C4-2B (cell line): Measurements from ENCODE around the gene CAVIN2.
"Not testable (repeated sequence)": the region's sequence is repeated elsewhere in the genome, so short reads cannot be mapped to it uniquely, and the experiment has no call there.

Experiments used
- H3K27ac ChIP-seq: fragments of 450-650 bp; 2 replicates; pipeline ENCODE4 v1.5.1; 2017
- ZFX ChIP-seq: fragments of 450-650 bp; IDR thresholded peaks from 2 replicates; pipeline ENCODE4 v1.6.1; 2017
- TF ChIP-seq, protein P1 (sequence below): fragments of 450-650 bp; conservative IDR thresholded peaks from 2 replicates; pipeline ENCODE4 v1.5.1; 2017; ENCODE audit warnings: mild to moderate bottlenecking

Gene CAVIN2

DNA sequence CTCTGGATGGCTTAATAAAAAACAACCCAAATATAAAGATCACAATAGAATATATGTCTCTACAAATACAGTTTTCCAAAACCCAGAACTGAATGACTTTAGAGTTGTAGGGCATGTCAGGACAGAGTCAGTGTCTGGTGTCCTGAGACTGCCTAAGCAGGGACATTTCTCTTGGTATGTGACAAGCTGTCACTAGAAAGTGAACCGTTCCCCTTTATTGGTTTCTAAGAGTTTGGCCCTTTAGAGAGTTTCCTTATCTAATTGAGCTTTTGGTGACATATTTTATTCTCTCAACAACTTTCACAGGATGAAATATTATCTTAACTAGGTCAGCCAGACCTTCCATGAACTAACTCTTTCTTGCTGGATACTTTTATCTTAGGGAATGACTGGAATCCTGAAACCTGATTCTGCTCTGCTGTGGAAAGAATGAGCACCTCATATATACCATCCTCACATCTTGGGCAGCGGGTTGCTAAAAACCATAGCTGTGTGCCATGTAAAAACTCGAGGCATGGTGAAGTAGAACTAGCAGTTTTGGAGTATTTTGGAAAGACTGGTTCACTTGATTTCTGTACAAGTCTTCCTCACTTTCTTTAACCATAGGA, 54.8 kb downstream of the CAVIN2 start:
- TF ChIP-seq ZFX = no peak
- TF ChIP-seq, protein P1, sequence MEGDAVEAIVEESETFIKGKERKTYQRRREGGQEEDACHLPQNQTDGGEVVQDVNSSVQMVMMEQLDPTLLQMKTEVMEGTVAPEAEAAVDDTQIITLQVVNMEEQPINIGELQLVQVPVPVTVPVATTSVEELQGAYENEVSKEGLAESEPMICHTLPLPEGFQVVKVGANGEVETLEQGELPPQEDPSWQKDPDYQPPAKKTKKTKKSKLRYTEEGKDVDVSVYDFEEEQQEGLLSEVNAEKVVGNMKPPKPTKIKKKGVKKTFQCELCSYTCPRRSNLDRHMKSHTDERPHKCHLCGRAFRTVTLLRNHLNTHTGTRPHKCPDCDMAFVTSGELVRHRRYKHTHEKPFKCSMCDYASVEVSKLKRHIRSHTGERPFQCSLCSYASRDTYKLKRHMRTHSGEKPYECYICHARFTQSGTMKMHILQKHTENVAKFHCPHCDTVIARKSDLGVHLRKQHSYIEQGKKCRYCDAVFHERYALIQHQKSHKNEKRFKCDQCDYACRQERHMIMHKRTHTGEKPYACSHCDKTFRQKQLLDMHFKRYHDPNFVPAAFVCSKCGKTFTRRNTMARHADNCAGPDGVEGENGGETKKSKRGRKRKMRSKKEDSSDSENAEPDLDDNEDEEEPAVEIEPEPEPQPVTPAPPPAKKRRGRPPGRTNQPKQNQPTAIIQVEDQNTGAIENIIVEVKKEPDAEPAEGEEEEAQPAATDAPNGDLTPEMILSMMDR = no peak
- no peak overlapping the region for H3K27ac ChIP-seq

DNA sequence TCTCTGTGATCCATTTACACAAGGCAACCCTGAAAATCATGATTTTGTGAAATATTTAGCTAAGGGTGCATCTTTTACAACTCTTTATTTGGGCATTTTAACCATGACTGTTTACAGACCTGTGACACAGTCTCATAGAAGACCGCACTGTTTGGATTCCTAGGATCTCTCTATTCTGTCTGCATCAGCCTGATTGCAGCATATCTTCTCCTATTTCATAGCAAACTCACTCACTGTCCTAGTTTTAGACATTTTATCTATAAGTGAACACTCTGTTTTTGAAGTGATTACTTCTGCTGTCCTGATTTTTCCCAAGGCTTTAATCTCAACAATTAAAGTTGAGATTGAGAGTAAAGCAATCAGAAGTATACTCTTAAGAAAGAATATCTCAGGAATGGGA, 56.2 kb downstream of the CAVIN2 start:
- H3K27ac ChIP-seq = no peak overlapping the region
- TF ChIP-seq ZFX = no peak
- TF ChIP-seq, protein P1 = no peak

DNA sequence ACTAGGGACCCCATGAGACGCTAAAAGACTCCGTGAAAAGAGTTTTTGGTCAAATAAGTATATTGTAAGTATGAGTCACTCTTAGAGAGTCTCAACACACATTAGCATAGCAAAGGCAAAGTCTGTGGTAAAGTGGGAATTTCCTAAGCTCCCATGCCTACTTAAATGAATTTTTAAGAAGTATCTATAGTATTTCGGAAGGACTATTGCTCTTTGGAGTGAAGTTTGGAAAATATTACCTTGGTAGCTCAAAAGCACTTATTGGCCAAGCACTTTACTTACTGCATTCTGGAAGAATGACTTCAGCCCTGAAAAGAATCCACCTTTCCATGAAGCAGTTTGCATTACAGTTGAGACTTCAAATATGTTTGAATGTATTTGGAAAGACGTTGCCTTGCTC, 57.1 kb downstream of the CAVIN2 start:
- TF ChIP-seq, protein P1 = no peak
- no peak for TF ChIP-seq ZFX

DNA sequence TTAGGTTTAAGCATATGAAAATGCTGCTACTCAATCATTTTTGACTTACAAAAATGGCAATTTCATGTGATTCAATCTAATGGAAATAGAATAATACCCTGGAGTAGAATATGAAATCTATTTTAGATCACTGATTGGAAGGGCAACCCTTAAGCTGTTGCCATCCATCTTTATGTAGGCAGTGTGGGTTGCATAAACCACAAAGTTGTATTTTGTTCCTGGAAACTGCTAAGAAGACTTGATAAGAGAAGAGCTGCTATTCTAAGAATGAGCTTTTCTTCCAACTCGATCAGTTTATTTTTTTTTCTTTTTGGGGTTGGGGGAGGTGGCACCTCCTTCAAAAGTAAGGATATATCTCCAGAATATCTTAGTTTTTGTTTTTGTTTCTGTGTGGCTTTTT, 60.2 kb downstream of the CAVIN2 start:
- TF ChIP-seq ZFX = no peak
- H3K27ac ChIP-seq = no peak overlapping the region

More for the DNA sequence above, 57.1 kb downstream of the CAVIN2 start:
- H3K27ac ChIP-seq = no peak overlapping the region

DNA sequence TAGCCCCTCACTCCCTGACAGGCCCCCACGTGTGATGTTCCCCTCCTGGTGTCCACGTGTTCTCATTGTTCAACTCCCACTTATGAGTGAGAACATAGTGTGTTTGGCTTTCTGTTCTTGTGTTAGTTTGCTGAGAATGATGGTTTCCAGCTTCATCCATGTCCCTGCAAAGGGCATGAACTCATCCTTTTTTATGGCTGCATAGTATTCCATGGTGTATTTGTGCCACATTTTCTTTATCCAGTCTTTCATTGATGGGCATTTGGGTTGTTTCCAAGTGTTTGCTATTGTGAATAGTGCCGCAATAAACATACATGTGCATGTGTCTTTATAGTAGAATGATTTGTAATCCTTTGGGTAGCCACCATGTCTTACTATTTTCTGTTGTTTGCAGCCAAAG, 61.2 kb downstream of the CAVIN2 start:
- H3K27ac ChIP-seq = not testable (repeated sequence)
